ENCODE data around the gene BAHCC1.

Gene BAHCC1

DNA sequence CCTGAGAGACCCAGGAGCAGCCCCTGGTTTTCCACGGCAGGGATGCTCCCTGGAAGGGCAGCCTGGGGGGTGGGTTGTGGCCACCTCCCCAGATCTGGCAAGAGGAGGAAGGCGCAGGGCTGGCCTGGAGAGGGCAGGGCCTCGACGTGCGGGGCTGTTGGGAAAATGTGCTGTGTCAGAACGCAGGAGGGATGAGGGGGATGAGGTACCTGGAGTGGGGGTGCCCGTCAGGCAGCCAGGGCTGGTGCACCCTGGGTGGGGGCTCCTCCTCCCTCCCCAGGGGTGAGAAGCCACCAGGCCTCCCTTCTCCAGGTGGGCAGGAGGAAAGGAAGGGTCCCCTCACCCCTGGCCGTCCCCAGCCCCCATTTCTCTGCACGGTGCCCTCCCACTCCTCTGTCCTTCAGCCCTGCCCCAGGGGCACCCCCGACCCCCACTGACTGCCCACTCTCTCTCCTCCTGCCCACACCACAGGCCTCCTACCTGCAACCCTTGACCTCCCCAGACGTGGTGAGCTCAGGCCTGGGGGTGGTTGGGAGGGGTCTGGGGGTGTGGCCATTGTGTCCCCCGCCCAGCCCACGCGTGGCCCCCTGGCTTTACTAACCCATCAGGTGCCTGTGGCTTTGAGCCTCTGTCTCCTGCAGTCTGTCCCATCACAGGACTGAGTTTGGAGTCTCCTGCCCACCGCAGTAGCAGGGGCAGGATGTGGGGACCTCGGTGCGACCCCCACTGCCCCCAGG is 39.6 kb downstream of the BAHCC1 start:
- Histone ChIP-seq H3K27me3 (ENCODE audit: low read depth, low read length) (peaks cover 2% of the 10 kb centered on the region; the same call in 1 of the 2 replicates), H3K79me2 (ENCODE audit: low read length) (no peaks in the 10 kb centered on the region), H2AFZ (ENCODE audit: low read depth, low read length) (no peak overlapping the region), H3K27ac (ENCODE audit: low read length) (no peak overlapping the region), H3K36me3 (replicated peaks; ENCODE audit: low read depth, low read length) (no peaks in the 10 kb centered on the region), H3K9ac (ENCODE audit: low read length) (no peak overlapping the region), H3K9me3 (ENCODE audit: insufficient read depth, low read length) (no peaks in the 10 kb centered on the region), H4K20me1 (ENCODE audit: insufficient read depth, low read length) (no peaks in the 10 kb centered on the region), H3K4me2 (ENCODE audit: low read length) (no peak overlapping the region), H3K4me3 (ENCODE audit: low read length) (no peak overlapping the region), H3K4me1 (ENCODE audit: low read length) (no peaks in the 10 kb centered on the region)
- no peak for TF ChIP-seq EZH2phosphoT487 (IDR thresholded peaks at IDR 0.05; ENCODE audit: low read depth)
- TF ChIP-seq, protein P1, sequence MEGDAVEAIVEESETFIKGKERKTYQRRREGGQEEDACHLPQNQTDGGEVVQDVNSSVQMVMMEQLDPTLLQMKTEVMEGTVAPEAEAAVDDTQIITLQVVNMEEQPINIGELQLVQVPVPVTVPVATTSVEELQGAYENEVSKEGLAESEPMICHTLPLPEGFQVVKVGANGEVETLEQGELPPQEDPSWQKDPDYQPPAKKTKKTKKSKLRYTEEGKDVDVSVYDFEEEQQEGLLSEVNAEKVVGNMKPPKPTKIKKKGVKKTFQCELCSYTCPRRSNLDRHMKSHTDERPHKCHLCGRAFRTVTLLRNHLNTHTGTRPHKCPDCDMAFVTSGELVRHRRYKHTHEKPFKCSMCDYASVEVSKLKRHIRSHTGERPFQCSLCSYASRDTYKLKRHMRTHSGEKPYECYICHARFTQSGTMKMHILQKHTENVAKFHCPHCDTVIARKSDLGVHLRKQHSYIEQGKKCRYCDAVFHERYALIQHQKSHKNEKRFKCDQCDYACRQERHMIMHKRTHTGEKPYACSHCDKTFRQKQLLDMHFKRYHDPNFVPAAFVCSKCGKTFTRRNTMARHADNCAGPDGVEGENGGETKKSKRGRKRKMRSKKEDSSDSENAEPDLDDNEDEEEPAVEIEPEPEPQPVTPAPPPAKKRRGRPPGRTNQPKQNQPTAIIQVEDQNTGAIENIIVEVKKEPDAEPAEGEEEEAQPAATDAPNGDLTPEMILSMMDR (IDR thresholded peaks at IDR 0.05; ENCODE audit: low read depth, low read length): no peak

DNA sequence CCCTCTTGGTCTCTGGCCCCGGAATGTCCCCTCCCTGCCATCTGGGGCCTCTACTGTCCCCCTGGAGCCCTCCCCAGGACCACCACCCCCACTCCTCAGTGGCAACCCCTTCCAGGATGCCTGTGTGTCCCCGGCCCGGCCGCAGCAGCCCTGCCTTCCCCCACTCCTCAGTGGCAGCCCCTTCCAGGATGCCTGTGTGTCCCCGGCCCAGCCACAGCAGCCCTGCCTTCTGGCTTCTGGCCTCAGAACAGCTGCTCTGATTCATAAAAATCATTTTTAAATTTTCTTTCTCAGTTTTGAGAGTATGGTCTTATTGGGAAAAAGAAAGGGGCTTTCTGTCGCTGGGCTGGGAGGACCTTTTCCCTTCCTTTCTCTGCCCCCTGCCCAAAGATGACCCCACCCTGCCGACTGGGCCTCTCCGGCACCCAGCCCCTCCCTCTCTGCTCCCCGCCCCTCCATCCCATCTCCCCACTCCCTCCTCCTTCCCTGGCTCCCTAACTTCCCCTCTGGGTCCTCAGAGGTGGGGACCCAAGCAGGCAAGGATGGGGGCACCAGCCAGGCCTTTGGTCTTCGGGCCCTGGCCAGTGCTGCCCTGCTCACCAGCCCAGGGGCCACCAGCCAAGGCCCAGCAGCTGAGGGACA is 40.5 kb downstream of the BAHCC1 start:
- no peak overlapping the region for H3K4me3 ChIP-seq (ENCODE audit: low read length)
- no peaks in the 10 kb centered on the region for H3K9me3 ChIP-seq (ENCODE audit: insufficient read depth, low read length)
- no peaks in the 10 kb centered on the region for H4K20me1 ChIP-seq (ENCODE audit: insufficient read depth, low read length)
- H3K9ac ChIP-seq (ENCODE audit: low read length): no peak overlapping the region
- no peak overlapping the region for H3K27ac ChIP-seq (ENCODE audit: low read length)
- H3K4me1 ChIP-seq (ENCODE audit: low read length): no peaks in the 10 kb centered on the region
- TF ChIP-seq, protein P1 (IDR thresholded peaks at IDR 0.05; ENCODE audit: low read depth, low read length): no peak
- no peak for TF ChIP-seq EZH2phosphoT487 (IDR thresholded peaks at IDR 0.05; ENCODE audit: low read depth)
- no peak overlapping the region for H3K4me2 ChIP-seq (ENCODE audit: low read length)
- no peaks in the 10 kb centered on the region for H3K79me2 ChIP-seq (ENCODE audit: low read length)
- no peak overlapping the region for H2AFZ ChIP-seq (ENCODE audit: low read depth, low read length)
- peaks cover 7% of the 10 kb centered on the region; the same call in 1 of the 2 replicates for H3K27me3 ChIP-seq (ENCODE audit: low read depth, low read length)
- no peaks in the 10 kb centered on the region for H3K36me3 ChIP-seq (replicated peaks; ENCODE audit: low read depth, low read length)

DNA sequence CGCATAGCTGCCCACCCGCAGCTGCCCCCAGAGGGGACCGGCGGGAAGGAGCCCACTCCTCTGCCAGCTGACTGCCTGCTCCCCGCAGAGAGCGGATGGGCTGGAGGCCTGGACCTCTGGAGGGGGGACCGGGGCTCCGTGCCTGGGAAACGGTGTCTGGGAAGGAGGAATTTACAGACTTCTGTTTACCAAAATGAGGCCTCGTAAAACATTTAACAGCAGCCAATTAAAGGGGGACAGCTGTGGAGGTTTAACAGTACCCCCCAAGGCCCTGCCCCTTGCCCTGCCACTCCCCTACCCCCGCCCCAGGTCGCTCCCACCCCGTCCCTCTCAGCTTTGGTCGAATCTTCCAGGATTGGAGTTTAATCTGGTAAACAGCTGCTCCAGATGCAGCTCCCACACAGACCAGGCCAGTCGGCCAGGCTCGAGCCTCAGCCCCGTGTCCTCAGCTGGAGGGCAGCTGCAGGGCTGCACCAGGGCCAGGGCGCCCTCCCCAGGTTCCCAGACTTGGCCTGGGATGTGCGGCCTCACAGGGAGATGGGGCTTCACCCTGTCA is 41.1 kb downstream of the BAHCC1 start:
- Histone ChIP-seq H3K27me3 (ENCODE audit: low read depth, low read length) (peaks cover 7% of the 10 kb centered on the region; the same call in 1 of the 2 replicates), H3K79me2 (ENCODE audit: low read length) (no peaks in the 10 kb centered on the region), H3K4me1 (ENCODE audit: low read length) (no peaks in the 10 kb centered on the region), H3K4me2 (ENCODE audit: low read length) (no peak overlapping the region), H4K20me1 (ENCODE audit: insufficient read depth, low read length) (no peaks in the 10 kb centered on the region), H3K27ac (ENCODE audit: low read length) (no peak overlapping the region), H3K9ac (ENCODE audit: low read length) (no peak overlapping the region), H2AFZ (ENCODE audit: low read depth, low read length) (no peak overlapping the region), H3K4me3 (ENCODE audit: low read length) (no peak overlapping the region), H3K9me3 (ENCODE audit: insufficient read depth, low read length) (no peaks in the 10 kb centered on the region), H3K36me3 (replicated peaks; ENCODE audit: low read depth, low read length) (no peaks in the 10 kb centered on the region)
- TF ChIP-seq, protein P1 (IDR thresholded peaks at IDR 0.05; ENCODE audit: low read depth, low read length): no peak
- no peak for TF ChIP-seq EZH2phosphoT487 (IDR thresholded peaks at IDR 0.05; ENCODE audit: low read depth)

DNA sequence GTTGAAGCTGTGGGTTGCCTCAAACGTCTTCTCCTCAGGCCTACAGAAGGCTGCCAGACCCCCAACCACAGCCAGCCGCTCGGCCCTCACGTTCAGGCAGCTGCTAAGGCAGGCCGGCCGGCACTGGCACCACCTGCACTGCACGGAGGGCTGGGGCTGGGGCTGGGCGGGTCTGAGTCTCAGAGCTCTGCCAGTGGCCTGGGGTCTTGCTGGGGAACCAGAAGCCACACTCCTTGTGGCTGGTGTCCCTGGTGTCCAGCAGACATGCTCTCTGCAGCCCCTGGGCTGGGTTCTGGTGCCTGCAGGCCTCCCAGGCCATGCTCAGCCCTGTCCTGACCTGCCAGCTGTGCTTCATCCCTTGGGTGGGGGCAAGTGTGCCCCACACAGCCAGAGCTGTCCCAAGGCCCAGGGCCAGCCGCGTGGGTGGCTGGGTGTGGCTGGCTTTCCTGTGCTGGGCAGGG is 42.0 kb downstream of the BAHCC1 start:
- no peak overlapping the region for H3K4me2 ChIP-seq (ENCODE audit: low read length)
- no peaks in the 10 kb centered on the region for H3K79me2 ChIP-seq (ENCODE audit: low read length)
- no peaks in the 10 kb centered on the region for H4K20me1 ChIP-seq (ENCODE audit: insufficient read depth, low read length)
- no peak overlapping the region for H3K27ac ChIP-seq (ENCODE audit: low read length)
- no peak overlapping the region for H3K4me3 ChIP-seq (ENCODE audit: low read length)
- H3K9me3 ChIP-seq (ENCODE audit: insufficient read depth, low read length): no peaks in the 10 kb centered on the region
- peaks cover 7% of the 10 kb centered on the region; the same call in 1 of the 2 replicates for H3K27me3 ChIP-seq (ENCODE audit: low read depth, low read length)
- H3K4me1 ChIP-seq (ENCODE audit: low read length): no peaks in the 10 kb centered on the region
- H2AFZ ChIP-seq (ENCODE audit: low read depth, low read length): no peak overlapping the region
- no peak overlapping the region for H3K9ac ChIP-seq (ENCODE audit: low read length)
- H3K36me3 ChIP-seq (replicated peaks; ENCODE audit: low read depth, low read length): no peaks in the 10 kb centered on the region
- no peak for TF ChIP-seq EZH2phosphoT487 (IDR thresholded peaks at IDR 0.05; ENCODE audit: low read depth)
- TF ChIP-seq, protein P1 (IDR thresholded peaks at IDR 0.05; ENCODE audit: low read depth, low read length): no peak

Measured in OCI-LY3 (cell line).